H1 (cell line): ENCODE measurements around the gene ITGA8. TPM values are rescaled to one million over a fixed set of nuclear protein-coding genes. Genes with fewer than 3 reads are reported as not detected.

Source experiments
- CTCF ChIA-PET: fragments of 300-600 bp; sonication (Branson Sonifier 250); formaldehyde crosslinking; loops from one replicate; lab custom pipeline; 2021; ENCODE audit not compliant: partially characterized antibody; lab: Charles Lee
- POLR2A ChIA-PET: fragments of 300-600 bp; sonication (Branson Sonifier 250); formaldehyde crosslinking; loops from one replicate; lab custom pipeline; 2021; ENCODE audit warnings: inconsistent platforms; ENCODE audit not compliant: partially characterized antibody; lab: Charles Lee
- DNase-seq, 2 experiments: peaks; one replicate each; pipeline versions ENCODE4 v3.0.0 to v3.0.0-alpha.2; 2010 to 2022; ENCODE audit warnings: low spot score in 2 of 2, low read depth in 1 of 2, mixed read lengths in 1 of 2
- FAIRE-seq: peaks from 2 replicates; lab custom pipeline; 2011; peaks lifted over from hg19 to GRCh38; lab: Jason Lieb, UNC
- H2AFZ ChIP-seq: 2 replicates; pipeline ENCODE4 v1.8.1; 2012; ENCODE audit warnings: low read length, inconsistent platforms
- H2AK5ac ChIP-seq: 2 replicates; pipeline ENCODE4 v1.6.1; 2013; ENCODE audit warnings: low read depth, low read length
- H2BK120ac ChIP-seq: replicated peaks from 2 replicates; pipeline ENCODE3; 2013; ENCODE audit warnings: low read depth, low read length, inconsistent platforms
- H2BK12ac ChIP-seq: 2 replicates; pipeline ENCODE4 v1.6.1; 2013; ENCODE audit warnings: low read depth, low read length
- H2BK15ac ChIP-seq: 2 replicates; pipeline ENCODE4 v1.6.1; 2013; ENCODE audit warnings: low read length
- H2BK20ac ChIP-seq: 2 replicates; pipeline ENCODE4 v1.6.1; 2013; ENCODE audit warnings: low read length
- H2BK5ac ChIP-seq: 2 replicates; pipeline ENCODE4 v1.6.1; 2013; ENCODE audit warnings: low read depth, low read length
- H3K14ac ChIP-seq: 2 replicates; pipeline ENCODE4 v1.6.1; 2013; ENCODE audit warnings: inconsistent platforms; ENCODE audit not compliant: insufficient read length
- H3K18ac ChIP-seq: 2 replicates; pipeline ENCODE4 v1.6.1; 2013; ENCODE audit warnings: low read length; ENCODE audit errors: extremely low read depth
- H3K23ac ChIP-seq: 2 replicates; pipeline ENCODE4 v1.6.1; 2013; ENCODE audit warnings: inconsistent platforms; ENCODE audit not compliant: insufficient read length
- H3K23me2 ChIP-seq: 2 replicates; pipeline ENCODE4 v1.6.1; 2013; ENCODE audit warnings: low read depth, low read length
- H3K27ac ChIP-seq: 2 replicates; pipeline ENCODE4 v1.6.1; 2011; ENCODE audit warnings: low read depth, low read length, inconsistent platforms
- H3K27me3 ChIP-seq, 4 experiments: replicated peaks in 1 of 4; 1 replicate in 1 of 4; 2 replicates in 3 of 4; pipeline versions ENCODE4 v1.6.1 to v1.8.1; 2011 to 2013; ENCODE audit warnings: low read length in 3 of 4, mild to moderate bottlenecking in 3 of 4, inconsistent platforms in 2 of 4, mixed read lengths in 2 of 4, moderate library complexity in 1 of 4; ENCODE audit not compliant: control insufficient read depth in 3 of 4, insufficient read depth in 3 of 4; ENCODE audit errors: extremely low read depth in 1 of 4
- H3K36me3 ChIP-seq, 4 experiments: 2 replicates each; pipeline versions ENCODE4 v1.6.1 to v1.8.1; 2011 to 2013; ENCODE audit warnings: mild to moderate bottlenecking in 4 of 4, low read length in 3 of 4, moderate library complexity in 2 of 4, control low read depth in 1 of 4, inconsistent platforms in 1 of 4; ENCODE audit not compliant: insufficient read depth in 4 of 4, control insufficient read depth in 2 of 4
- H3K4ac ChIP-seq: replicated peaks from 2 replicates; pipeline ENCODE3; 2013; ENCODE audit warnings: low read length, low read depth, mixed read lengths, inconsistent platforms; ENCODE audit not compliant: insufficient read length
- H3K4me1 ChIP-seq, 4 experiments: replicated peaks in 1 of 4; 1 replicate in 1 of 4; 2 replicates in 3 of 4; pipeline versions ENCODE4 v1.6.1 to v1.8.1; 2011 to 2013; ENCODE audit warnings: low read length in 3 of 4, inconsistent platforms in 2 of 4, mixed read lengths in 1 of 4; ENCODE audit not compliant: insufficient read depth in 4 of 4, control insufficient read depth in 3 of 4
- H3K4me2 ChIP-seq, 2 experiments: 2 replicates each; pipeline versions ENCODE4 v1.6.1 to v1.8.1; 2011 to 2013; ENCODE audit warnings: low read depth in 2 of 2, low read length in 2 of 2, control low read depth in 1 of 2, inconsistent platforms in 1 of 2, mild to moderate bottlenecking in 1 of 2; ENCODE audit not compliant: insufficient read depth in 1 of 2
- H3K4me3 ChIP-seq, 4 experiments: fragments of 200-600, 300-600 bp in 1 of 4; sonication (generic), shearing (Covaris generic), sonication (Bioruptor Twin) in 1 of 4; 2 replicates each; pipeline versions ENCODE4 v1.5.1 to v1.8.1; 2011 to 2016; ENCODE audit warnings: low read length in 4 of 4, low read depth in 3 of 4, control low read depth in 2 of 4, inconsistent platforms in 2 of 4, mild to moderate bottlenecking in 2 of 4, mixed read lengths in 1 of 4, moderate library complexity in 1 of 4; ENCODE audit not compliant: insufficient read depth in 2 of 4; ENCODE audit errors: extremely low read depth in 1 of 4
- H3K56ac ChIP-seq: replicated peaks from 2 replicates; pipeline ENCODE3; 2013; ENCODE audit warnings: low read depth, mild to moderate bottlenecking, mixed read lengths, low read length, inconsistent platforms; ENCODE audit not compliant: insufficient read length
- H3K79me1 ChIP-seq: 2 replicates; pipeline ENCODE4 v1.6.1; 2013; ENCODE audit warnings: low read depth, low read length, control low read depth
- H3K79me2 ChIP-seq, 2 experiments: 2 replicates each; pipeline versions ENCODE4 v1.6.1 to v1.8.1; 2012 to 2013; ENCODE audit warnings: low read length in 2 of 2, mild to moderate bottlenecking in 2 of 2, inconsistent platforms in 1 of 2; ENCODE audit not compliant: insufficient read depth in 2 of 2, control insufficient read depth in 1 of 2
- H3K9ac ChIP-seq, 4 experiments: replicated peaks in 1 of 4; 1 replicate in 1 of 4; 2 replicates in 3 of 4; pipeline versions ENCODE4 v1.6.1 to v1.8.1; 2011 to 2013; ENCODE audit warnings: low read depth in 3 of 4, low read length in 3 of 4, control low read depth in 2 of 4, mild to moderate bottlenecking in 2 of 4, moderate library complexity in 2 of 4, inconsistent platforms in 1 of 4; ENCODE audit errors: extremely low read depth in 1 of 4
- H3K9me3 ChIP-seq, 2 experiments: 2 replicates each; pipeline versions ENCODE4 v1.6.1 to v1.8.1; 2012 to 2013; ENCODE audit warnings: mild to moderate bottlenecking in 2 of 2, moderate library complexity in 2 of 2, control low read depth in 1 of 2, inconsistent platforms in 1 of 2, low read depth in 1 of 2, low read length in 1 of 2, mixed read lengths in 1 of 2; ENCODE audit not compliant: insufficient read depth in 2 of 2
- H4K20me1 ChIP-seq, 2 experiments: replicated peaks in 1 of 2; 2 replicates each; pipeline versions ENCODE3 to v1.8.1; 2011 to 2013; ENCODE audit warnings: inconsistent platforms in 2 of 2, low read length in 2 of 2, mild to moderate bottlenecking in 1 of 2; ENCODE audit not compliant: insufficient read depth in 2 of 2, control insufficient read depth in 1 of 2
- H4K5ac ChIP-seq: 2 replicates; pipeline ENCODE4 v1.6.1; 2013; ENCODE audit warnings: low read length, low read depth, mixed read lengths, inconsistent platforms; ENCODE audit not compliant: insufficient read length
- H4K8ac ChIP-seq: 2 replicates; pipeline ENCODE4 v1.8.0; 2013; ENCODE audit warnings: mild to moderate bottlenecking, moderate library complexity, low read length, inconsistent platforms; ENCODE audit not compliant: insufficient read depth; ENCODE audit errors: extremely low read depth
- H4K91ac ChIP-seq: replicated peaks from 2 replicates; pipeline ENCODE3; 2013; ENCODE audit warnings: low read length, mixed read lengths, inconsistent platforms; ENCODE audit not compliant: insufficient read length
- WGBS, 2 experiments: shearing (Covaris generic) in 1 of 2; methylation state at CpG; one replicate each; pipeline versions ENCODE4 v1.1.6 to v1.1.7; 2013 to 2015; ENCODE audit warnings: low lambda C conversion rate in 2 of 2, mixed read lengths in 2 of 2, inconsistent platforms in 1 of 2, low coverage in 1 of 2, missing lambda C conversion rate in 1 of 2; ENCODE audit not compliant: insufficient replicate concordance in 2 of 2, insufficient coverage in 1 of 2, insufficient read length in 1 of 2; ENCODE audit errors: extremely low coverage in 1 of 2, missing lambda C conversion rate in 1 of 2; 5-methylcytosine and 5-hydroxymethylcytosine counted together
- polyA plus RNA-seq, 7 experiments: library from polyadenylated mRNA; depleted of rRNA in 3 of 7; stranded (reverse) in 5 of 7; unstranded in 2 of 7; fragments of >200 nt in 5 of 7; fragments of 200-250 nt in 2 of 7; gene quantifications; 1 replicate in 5 of 7; 2 replicates in 1 of 7; 4 replicates in 1 of 7; pipeline versions ENCODE4 v1.2.1 to v1.2.3, GENCODE V29; 2011 to 2013; ENCODE audit warnings: missing spikeins in 2 of 7, mixed read lengths in 2 of 7
- total RNA-seq: library from RNA; stranded (reverse); fragmentation: NEBNext Ultra II Directional; extraction: Animal tissue kit (Norgen Biotek cat#: 25700); gene quantifications from 2 replicates; pipeline ENCODE4 v1.2.1, GENCODE V29; 2021

The ITGA8 gene
- total and polyA plus RNA-seq, 2 of the 8 experiments (the other 6 are each of a cell fraction or from before 2014, with no cell fraction given) = not detected

GRCh38 chr10:15764892-15765454 is 45.3 kb upstream of the ITGA8 start:
- Histone ChIP-seq H3K27me3 (no peaks in the 10 kb centered on the region), H3K4me1 (no peaks in the 10 kb centered on the region), H3K23me2 (no peaks in the 10 kb centered on the region), H2BK12ac (no peak overlapping the region), H3K9ac (no peak overlapping the region), H2AFZ (no peak overlapping the region), H4K20me1 (no peaks in the 10 kb centered on the region), H3K9me3 (0 out of 4 replicates have a peak, but pooled peaks cover 0 to 3% of the 10 kb centered on the region in 2 experiments), H2BK20ac (no peak overlapping the region), H3K36me3 (no peaks in the 10 kb centered on the region), H3K56ac (no peak overlapping the region), H3K23ac (no peak overlapping the region), H3K79me1 (no peaks in the 10 kb centered on the region), H3K4ac (no peak overlapping the region), H2BK120ac (no peak overlapping the region), H4K91ac (no peak overlapping the region), H3K4me2 (no peak overlapping the region), H3K79me2 (no peaks in the 10 kb centered on the region), H3K14ac (no peak overlapping the region), H4K8ac (no peak overlapping the region), H3K27ac (no peak overlapping the region), H2BK15ac (no peak overlapping the region), H3K18ac (no peak overlapping the region), H2BK5ac (no peak overlapping the region), H4K5ac (no peak overlapping the region), H2AK5ac (no peak overlapping the region), H3K4me3 (no peak overlapping the region)
- DNase-seq = no peak
- no peak for FAIRE-seq
- ChIA-PET CTCF (interaction anchor here (1.8 kb wide), 1 partner anchor 20 kb away, joined by 4 read pairs; no protein-coding TSS in a partner anchor), POLR2A (no interaction called here)
- 93% methylated on average over 2 of the region's 2 CpGs; no CpG with 5 or more reads in 1 of the 2 experiments for WGBS, 2 experiments
